Stimulated activated CD8-positive, alpha-beta memory T cell treated with anti-CD3 and anti-CD28 coated beads, Interleukin-12 subunit alpha, Interleukin-12 subunit beta, amount 100 ng/mL, for 4 hours (primary cell): Measurements from ENCODE around the gene GEMIN8.

Experiments
- DNase-seq: peaks from one replicate; pipeline ENCODE4 v3.0.0-alpha.2; 2020; ENCODE audit warnings: low read depth

The GEMIN8 gene

DNA sequence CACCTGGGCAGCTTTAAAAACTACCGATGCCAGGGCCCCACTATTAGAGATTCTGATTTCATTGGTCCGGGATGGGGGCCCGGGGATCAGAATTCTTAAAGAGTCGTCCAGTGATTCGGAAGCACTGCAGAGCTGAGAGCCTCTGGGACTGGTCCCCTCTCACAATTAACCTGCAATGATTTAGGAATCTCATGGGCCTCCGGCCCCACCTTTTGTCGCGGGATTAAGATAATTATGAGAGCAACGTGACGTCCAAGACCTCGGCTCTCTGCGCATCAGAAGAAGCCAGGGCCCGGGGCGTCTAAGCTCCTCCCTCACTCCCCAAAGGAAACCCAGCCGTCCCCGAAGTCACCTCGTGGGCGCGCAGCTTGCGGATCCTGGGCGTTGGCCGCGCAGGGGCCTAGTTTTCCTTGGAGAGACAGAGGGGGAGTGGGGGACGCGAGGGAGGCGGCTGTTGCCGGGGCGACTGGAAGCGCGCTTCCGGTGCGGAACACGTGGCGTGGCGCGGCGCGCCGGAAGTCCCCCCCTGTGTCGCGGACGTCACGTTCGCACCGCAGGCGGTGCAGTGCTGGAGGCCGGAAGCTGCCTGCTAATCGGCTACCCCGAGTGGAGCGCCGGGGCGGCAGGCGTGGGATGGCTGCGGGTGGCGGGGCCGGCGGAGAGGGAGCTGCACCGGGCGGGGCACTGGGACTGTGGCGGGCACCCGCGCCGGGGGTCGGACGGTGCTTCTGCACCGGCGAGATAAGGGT, at the start of gene GEMIN8:
GEMIN8 (minus strand) TSS at position 468 of the 749 bp plus-strand sequence. CDS start 8,414 bp downstream, outside the sequence.
- peak; percentile 88 for DNase-seq

DNA sequence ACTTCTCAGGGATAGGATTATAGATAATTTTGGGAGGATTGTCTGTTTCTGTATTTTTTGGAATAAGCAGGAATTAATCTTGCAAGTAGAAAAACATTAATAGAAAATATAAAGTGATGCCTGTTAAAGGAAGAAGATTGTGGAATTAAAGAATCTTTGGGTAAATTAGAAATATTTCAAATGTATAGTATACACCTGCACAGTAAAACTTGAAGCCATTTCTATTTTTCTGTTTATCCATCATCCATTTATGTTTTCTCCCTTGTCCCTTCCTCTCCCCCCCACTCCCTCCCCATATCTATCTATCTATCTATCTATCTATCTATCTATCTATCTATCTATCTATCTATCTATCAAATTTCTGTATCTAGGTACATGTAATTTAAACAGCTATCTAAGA, 46.9 kb upstream of the GEMIN8 start:
- DNase-seq: no peak

- DNase-seq: no peak
These were observed 43.9 kb upstream of the GEMIN8 start for GRCh38 chrX:14073556-14073955.

DNA sequence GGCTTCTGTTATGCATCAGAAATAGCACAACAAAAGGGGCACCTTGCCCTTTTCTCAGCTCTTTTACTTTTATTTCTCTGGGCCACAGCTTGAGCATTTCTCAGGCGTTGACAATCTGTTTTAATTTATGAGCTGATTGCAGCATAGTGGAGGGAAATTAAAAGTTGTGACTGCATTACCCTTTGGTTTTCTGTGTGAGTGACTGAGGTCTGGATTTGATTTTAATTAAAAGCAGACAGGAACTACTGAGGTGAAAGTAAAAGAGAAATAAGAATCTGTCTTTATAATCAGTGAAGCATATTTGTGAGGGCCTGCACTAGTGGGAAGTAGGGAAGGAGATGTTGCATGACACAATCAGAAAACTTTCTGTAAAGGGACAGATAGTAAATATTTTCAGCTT, 43.4 kb upstream of the GEMIN8 start:
- DNase-seq: no peak

DNA sequence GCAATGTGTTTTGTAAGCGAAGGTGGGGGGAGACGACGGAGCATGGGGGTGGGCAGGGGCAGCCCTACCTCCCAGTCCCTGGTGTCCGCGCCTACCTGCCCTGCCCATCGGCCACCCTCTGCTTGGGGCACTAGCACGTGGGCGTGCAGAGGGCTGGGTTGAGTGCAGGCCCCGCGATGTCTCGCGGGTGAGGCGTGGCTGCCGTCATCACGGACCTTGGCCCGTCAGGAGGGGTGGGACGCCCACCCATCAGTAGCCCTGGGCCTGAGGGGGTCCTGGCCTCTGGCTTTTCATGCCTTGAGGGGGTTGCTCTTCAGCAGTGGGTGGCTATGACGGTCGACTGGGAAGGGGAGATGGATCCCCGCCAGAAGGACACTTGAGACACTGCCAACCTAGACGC, 36.1 kb upstream of the GEMIN8 start:
- no peak for DNase-seq

DNA sequence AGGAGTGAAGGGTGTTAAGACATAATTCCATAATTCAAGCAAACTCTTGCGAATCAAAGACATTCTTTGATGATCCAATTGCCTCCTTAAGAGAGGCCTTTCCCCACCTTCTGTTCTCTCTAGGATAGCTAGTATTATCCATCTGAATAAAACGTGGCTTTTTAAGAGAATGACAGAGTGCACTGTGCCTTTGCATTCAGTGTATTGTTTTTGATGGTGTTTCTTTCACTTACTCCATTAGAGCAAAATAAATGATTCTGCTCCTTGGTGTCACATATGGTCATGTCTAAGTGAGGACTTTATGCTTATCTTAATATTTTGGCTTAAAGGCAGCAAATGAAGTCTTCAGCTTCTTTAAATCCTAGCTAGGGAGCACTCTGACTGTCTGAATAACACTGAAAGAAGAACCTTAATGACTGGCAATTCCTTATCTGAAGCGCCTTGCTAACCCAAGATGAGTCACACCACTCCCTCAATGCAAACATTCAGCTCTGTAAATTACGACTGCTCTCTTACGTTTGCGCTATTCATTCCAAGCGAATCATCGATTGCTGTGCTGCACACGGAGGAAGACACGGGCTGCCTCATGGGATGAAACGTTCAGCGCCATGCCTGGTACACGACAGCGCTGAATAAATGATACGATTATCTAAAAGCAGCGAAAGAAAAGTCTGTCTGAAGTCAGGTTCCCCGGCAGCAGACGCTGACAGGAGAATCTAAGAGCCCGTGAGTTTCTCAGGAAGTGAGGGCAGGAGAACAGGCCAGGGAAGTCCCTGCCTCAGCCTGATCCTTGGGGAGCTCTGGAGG, 35.1 kb upstream of the GEMIN8 start:
- no peak for DNase-seq

DNA sequence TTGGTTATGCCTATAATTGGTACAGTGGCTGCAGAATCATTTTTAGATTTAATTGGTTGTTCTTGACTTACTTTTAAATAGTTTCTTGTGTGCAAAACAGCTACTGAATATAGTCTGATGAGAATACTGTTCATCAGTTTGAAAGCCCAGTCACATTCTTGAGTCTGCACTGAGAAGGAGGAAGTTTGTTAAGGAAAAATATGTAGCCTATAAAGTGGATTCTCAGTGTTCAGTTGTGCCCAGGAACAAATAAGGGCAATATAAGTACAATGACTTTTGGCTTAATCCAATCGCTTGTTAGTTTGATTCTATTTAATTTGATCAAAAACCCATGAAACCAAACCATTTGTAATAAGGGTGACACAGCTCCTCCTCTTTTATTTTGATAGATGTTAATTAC, 32.8 kb upstream of the GEMIN8 start:
- no peak for DNase-seq

GRCh38 chrX:14056206-14056605, 26.5 kb upstream of the GEMIN8 start:
- no peak for DNase-seq

DNA sequence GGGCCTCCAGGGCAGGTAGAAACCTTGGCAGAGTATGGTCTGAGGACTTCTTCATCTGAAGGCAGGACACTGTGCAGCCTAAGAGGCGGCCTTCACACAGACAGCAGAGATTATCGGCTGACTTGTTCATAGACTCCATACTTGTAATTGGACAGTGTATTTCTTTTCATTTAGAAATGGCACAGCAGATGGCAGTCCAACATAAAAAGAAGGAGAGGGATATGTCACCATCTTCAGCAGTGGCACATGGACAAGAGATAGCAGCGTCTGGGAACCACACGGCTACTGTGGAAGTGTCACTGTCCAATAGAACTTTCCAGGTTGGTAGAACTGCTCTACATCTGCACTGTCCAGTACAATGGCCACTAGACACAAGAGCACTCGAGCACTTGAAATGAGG, 21.7 kb upstream of the GEMIN8 start:
- no peak for DNase-seq

DNA sequence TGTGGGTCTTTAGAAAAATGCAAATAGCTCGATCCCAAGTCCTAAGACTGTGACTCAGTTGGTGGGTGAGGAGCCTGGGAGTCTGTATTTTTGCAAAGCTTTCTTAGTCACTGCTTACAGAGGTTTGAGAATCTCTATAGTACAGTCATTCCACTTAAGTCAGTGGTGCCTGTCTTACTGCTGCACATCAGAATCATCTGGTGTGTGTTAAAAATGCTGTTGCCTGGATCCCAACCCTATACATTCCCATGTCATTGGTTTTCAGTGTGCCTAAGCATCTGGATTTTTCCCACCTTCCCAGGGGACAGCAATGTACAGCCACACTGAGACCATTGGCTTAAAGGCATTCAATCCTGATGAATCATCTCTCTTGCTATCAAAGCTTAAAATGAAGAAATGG, 21.0 kb upstream of the GEMIN8 start:
- DNase-seq: no peak

DNA sequence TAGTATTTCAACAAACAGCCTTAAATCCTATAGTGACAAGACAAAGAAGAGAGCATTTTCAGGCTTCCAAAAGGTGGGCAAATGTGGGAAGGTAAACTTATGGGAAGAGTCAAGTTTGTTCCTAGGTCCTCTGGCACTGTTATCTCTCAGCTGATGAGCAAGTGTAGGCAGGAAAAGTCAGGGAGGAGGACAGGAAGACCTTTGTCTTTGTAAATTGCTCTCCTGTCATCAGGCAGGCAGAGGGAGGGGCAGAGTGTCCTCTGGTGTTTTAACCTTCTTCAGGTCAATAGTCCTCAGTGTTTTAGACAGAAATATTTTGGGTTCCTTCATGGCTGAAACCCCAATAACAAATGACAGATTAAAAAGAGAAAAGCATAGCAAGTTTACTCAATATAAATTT, 13.5 kb upstream of the GEMIN8 start:
- DNase-seq: no peak

DNA sequence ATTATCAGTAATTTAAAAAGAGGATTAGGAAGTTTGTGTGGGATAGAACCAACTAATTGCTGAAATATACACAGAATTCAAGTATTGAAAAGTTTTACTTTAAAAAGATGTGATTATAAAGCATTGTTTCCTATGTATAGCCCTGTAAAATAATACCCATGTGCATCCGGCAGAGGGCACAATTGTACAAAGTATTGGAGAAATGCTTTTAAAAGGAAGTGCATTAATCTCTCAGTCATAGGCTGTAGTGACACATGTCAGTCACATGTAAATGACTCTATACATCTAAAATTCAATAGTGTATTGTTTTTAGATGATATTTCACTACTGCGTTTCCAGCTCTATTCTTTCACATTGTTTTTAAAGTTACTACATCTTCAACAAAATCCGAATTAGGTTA, 9.7 kb upstream of the GEMIN8 start:
- DNase-seq: peak; percentile 8

- DNase-seq: no peak
These were observed 8.8 kb upstream of the GEMIN8 start for GRCh38 chrX:14038375-14039085.

- DNase-seq: peak; percentile 14
These were observed 2.7 kb upstream of the GEMIN8 start for GRCh38 chrX:14032406-14032805.

DNA sequence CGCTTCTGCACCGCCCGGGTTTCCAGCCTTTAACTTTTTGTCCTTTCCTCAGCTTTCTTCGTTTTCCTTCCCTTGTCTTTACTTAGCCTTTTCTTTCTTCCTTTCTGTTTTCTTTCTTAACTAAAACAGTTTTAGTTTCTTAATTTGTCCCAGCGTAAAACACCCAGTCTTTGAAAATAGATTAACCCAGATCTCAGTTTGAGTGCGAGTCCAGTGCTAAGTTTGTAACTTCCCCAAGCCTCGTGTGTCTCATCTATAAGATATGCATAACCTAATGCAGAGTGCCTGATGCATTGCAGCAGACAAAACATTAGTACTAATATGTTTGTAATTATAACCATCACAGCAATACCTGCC, 460 bp upstream of the GEMIN8 start:
- no peak for DNase-seq

DNA sequence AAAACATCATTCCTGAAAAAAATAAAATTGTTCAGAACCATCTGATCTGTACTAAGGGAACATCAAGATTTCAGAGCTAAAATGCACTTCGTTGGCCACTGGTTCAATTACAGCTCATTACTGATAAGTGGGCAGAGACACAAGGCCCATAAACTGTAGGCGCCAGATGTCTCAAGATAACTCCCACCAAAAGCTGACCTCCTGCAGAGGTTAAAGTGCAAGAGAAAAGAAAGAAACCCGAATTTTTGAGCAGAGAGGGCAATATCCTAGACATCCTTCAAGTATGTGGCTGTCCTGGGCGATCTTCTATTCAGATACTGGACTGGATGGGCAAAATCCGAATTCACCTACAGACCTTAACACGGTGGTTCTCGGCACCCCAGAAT, 660 bp downstream of the GEMIN8 start:
- no peak for DNase-seq

DNA sequence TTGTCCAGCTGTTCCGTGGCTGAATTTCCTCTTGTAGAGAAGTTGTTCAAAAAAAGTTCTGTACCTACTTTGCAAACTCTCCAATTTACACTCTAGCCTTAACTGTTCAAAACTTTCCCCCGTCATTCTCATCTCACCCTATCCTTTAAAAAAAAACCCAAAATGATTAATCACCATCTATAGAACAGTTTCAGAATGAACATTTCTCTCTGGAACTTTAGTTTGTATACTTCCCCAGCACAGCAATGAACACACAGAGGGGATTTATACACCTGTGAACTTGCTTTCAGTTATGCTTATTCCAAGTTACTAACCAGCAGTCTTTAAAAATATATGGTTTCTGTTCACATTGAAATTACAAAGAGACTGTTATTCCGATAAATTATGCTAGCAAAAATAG, 1.2 kb downstream of the GEMIN8 start:
- DNase-seq: no peak

GRCh38 chrX:14027511-14028019, 2.1 kb downstream of the GEMIN8 start:
- no peak for DNase-seq

GRCh38 chrX:14027036-14027435, 2.7 kb downstream of the GEMIN8 start:
- no peak for DNase-seq

DNA sequence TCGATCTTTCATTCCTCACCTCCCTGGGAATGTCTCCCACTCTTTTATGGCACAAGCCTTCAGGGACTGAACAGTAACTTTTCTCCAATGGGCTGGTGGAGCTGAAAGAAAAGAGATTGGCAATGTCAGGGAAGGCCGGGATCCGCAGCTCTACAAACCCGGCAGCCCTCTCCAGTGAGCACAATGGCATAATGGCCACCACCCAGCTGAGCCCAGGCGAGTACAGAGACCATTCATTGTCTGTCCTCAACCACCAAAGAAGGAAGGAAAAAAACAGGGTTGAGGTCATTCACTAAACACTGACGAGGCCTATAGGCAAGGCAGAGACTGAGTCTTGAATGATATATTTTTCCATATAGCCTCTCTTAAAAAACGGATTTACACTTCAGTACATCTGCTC, 3.6 kb downstream of the GEMIN8 start:
- no peak for DNase-seq

DNA sequence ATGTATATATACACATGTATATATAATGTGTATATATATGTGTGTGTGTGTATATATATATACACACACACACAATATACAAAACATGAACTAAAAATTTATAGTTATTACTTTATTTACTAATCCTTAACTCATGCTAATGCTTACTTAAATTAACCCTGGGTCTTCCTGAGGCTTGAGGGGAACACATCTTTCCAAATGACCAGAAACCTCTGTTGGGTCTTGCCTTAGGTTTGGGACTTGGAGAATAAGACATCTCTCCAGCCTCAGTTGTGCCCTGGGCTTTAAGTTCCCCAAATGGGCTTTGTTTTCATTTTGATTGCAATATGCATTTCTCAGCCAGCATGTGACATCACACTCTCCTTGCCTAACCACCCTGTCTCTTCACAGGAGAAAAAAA, 7.7 kb downstream of the GEMIN8 start:
- DNase-seq: no peak

DNA sequence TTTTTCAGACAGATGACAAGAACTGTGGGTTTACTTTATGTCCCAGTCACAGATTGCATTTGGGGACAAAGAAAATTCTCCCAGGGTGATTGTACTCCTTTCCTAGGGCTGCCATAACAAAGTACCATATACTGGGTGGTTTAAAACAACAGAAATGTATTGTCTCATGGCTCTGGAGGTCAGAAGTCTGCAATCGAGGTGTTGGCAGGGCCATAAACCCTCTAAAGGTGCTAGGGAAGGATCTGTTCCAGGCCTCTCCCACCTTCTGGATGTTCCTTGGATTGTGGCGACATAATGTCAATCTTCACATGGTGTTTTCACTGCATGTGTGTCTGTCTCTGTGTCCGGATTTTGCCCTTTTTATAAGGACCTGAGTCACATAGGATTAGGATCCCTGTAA, 12.3 kb downstream of the GEMIN8 start:
- no peak for DNase-seq

- DNase-seq: no peak
These were observed 13.8 kb downstream of the GEMIN8 start for GRCh38 chrX:14015941-14016340.
